Measurements from ENCODE around the gene IFNA2. TPM values are rescaled to one million over a fixed set of nuclear protein-coding genes. Genes with fewer than 3 reads are reported as not detected.
A peak's percentile ranks its signal among the peaks of the same experiment; 100 is the strongest.

Gene IFNA2
- total and polyA plus RNA-seq, 4 donors = not detected

GRCh38 chr9:21402386-21403251, 17.4 kb upstream of the IFNA2 start:
- Histone ChIP-seq H3K27ac (ENCODE audit: low read depth in 1 of 2, low read length in 2 of 2) (no peak overlapping the region), H3K9me3 (ENCODE audit: control insufficient read depth in 4 of 4, low read length in 3 of 4) (no peaks in the 10 kb centered on the region), H3K4me3 (ENCODE audit: low read depth in 1 of 3, low read length in 3 of 3) (peak overlapping the region in 1 of 3 donors; percentile 26), H3K9ac (ENCODE audit: low read depth in 1 of 2, low read length in 2 of 2) (no peak overlapping the region), H3K36me3 (ENCODE audit: control insufficient read depth in 4 of 4, insufficient read depth in 3 of 4, low read depth in 1 of 4, low read length in 3 of 4) (no peaks in the 10 kb centered on the region), H3K4me1 (ENCODE audit: control insufficient read depth in 4 of 4, insufficient read depth in 4 of 4, low read length in 3 of 4) (peaks cover 0 to 8% (median 4%) of the 10 kb centered on the region in 4 donors), H3K27me3 (ENCODE audit: control insufficient read depth in 4 of 4, insufficient read depth in 4 of 4, low read length in 3 of 4) (peaks cover 0 to 8% (median 4%) of the 10 kb centered on the region in 4 donors)
- DNase-seq (ENCODE audit: low spot score) = no peak
- whole genome bisulfite sequencing = 4% methylated on average over 53 of the region's 53 CpGs
- TF ChIP-seq NR2F2 (IDR thresholded peaks at IDR 0.05) (no peak), FOXA2 (IDR thresholded peaks at IDR 0.05) (no peak), RXRA (IDR thresholded peaks at IDR 0.05) (no peak), ZBTB33 (IDR thresholded peaks at IDR 0.05) (no peak), YY1 (IDR thresholded peaks at IDR 0.05) (no peak), ATF3 (IDR thresholded peaks at IDR 0.05) (no peak), JUND (IDR thresholded peaks at IDR 0.05) (no peak), CTCF (IDR thresholded peaks at IDR 0.05; ENCODE audit: low read depth, low read length, missing input control) (no peak), HNF4A (conservative IDR thresholded peaks at IDR 0.05) (no peak), GABPA (IDR thresholded peaks at IDR 0.05 in 1 of 2, conservative IDR thresholded peaks at IDR 0.05 in 1 of 2) (no peak), TAF1 (conservative IDR thresholded peaks at IDR 0.05) (no peak), FOXA1 (IDR thresholded peaks at IDR 0.05) (no peak), HNF4G (IDR thresholded peaks at IDR 0.05) (no peak), SP1 (IDR thresholded peaks at IDR 0.05) (no peak), RAD21 (IDR thresholded peaks at IDR 0.05) (no peak), MAX (IDR thresholded peaks at IDR 0.05) (no peak), EGR1 (IDR thresholded peaks at IDR 0.05; ENCODE audit: low read depth in 2 of 2) (no peak)
- TF ChIP-seq, protein P1, sequence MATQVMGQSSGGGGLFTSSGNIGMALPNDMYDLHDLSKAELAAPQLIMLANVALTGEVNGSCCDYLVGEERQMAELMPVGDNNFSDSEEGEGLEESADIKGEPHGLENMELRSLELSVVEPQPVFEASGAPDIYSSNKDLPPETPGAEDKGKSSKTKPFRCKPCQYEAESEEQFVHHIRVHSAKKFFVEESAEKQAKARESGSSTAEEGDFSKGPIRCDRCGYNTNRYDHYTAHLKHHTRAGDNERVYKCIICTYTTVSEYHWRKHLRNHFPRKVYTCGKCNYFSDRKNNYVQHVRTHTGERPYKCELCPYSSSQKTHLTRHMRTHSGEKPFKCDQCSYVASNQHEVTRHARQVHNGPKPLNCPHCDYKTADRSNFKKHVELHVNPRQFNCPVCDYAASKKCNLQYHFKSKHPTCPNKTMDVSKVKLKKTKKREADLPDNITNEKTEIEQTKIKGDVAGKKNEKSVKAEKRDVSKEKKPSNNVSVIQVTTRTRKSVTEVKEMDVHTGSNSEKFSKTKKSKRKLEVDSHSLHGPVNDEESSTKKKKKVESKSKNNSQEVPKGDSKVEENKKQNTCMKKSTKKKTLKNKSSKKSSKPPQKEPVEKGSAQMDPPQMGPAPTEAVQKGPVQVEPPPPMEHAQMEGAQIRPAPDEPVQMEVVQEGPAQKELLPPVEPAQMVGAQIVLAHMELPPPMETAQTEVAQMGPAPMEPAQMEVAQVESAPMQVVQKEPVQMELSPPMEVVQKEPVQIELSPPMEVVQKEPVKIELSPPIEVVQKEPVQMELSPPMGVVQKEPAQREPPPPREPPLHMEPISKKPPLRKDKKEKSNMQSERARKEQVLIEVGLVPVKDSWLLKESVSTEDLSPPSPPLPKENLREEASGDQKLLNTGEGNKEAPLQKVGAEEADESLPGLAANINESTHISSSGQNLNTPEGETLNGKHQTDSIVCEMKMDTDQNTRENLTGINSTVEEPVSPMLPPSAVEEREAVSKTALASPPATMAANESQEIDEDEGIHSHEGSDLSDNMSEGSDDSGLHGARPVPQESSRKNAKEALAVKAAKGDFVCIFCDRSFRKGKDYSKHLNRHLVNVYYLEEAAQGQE (IDR thresholded peaks at IDR 0.05) = no peak

Measured in liver (tissue), 9 donors.